MM.1S (cell line): ENCODE data around the gene NCOA1.

ENCODE experiments used
- EZH2 ChIP-seq: fragments of 300-600 bp; sonication (generic); optimal IDR thresholded peaks from 2 replicates; pipeline ENCODE3; 2017; ENCODE audit warnings: low read depth, mild to moderate bottlenecking, antibody characterized with exemption, low read length, mixed read lengths
- EZH2phosphoT487 ChIP-seq: fragments of 300-600 bp; sonication (generic); IDR thresholded peaks from 2 replicates; pipeline ENCODE4 v1.6.1; 2018; ENCODE audit warnings: antibody characterized with exemption, low read length
- TF ChIP-seq, protein P1 (sequence below): fragments of 300-600 bp; sonication (generic); IDR thresholded peaks from 2 replicates; pipeline ENCODE4 v1.5.1; 2016; ENCODE audit warnings: antibody characterized with exemption, low read length, mixed read lengths

DNA sequence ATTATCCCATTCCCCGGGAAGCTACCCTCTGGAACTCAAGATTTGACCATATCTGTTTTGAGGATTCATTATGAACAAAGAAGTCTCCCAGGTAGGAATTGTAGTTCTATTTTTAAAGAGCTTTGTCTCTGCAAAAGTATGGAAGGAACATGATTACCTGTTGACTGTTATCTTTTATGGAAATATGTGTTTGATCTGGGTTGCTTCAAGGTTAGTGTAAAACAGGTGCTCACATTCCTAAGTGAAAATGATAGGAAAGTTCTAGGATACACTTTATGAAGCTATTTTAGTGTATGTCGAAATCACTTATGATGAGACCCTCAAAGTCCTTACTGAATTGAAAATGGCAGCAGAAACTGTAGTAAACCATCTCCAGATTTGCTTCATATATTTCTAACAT, 153.0 kb downstream of the NCOA1 start:
- TF ChIP-seq EZH2phosphoT487 (no peak), EZH2 (no peak)
- TF ChIP-seq, protein P1, sequence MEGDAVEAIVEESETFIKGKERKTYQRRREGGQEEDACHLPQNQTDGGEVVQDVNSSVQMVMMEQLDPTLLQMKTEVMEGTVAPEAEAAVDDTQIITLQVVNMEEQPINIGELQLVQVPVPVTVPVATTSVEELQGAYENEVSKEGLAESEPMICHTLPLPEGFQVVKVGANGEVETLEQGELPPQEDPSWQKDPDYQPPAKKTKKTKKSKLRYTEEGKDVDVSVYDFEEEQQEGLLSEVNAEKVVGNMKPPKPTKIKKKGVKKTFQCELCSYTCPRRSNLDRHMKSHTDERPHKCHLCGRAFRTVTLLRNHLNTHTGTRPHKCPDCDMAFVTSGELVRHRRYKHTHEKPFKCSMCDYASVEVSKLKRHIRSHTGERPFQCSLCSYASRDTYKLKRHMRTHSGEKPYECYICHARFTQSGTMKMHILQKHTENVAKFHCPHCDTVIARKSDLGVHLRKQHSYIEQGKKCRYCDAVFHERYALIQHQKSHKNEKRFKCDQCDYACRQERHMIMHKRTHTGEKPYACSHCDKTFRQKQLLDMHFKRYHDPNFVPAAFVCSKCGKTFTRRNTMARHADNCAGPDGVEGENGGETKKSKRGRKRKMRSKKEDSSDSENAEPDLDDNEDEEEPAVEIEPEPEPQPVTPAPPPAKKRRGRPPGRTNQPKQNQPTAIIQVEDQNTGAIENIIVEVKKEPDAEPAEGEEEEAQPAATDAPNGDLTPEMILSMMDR = no peak
